GM23338 (cell line): ENCODE measurements around the gene PXMP4. TPM values are rescaled to one million over a fixed set of nuclear protein-coding genes. Genes with fewer than 3 reads are reported as not detected.

Experiments
- EZH2 ChIP-seq: fragments of 200-600 bp; sonication (generic); IDR thresholded peaks from one replicate; pipeline ENCODE4 v1.8.0; 2017; ENCODE audit warnings: antibody characterized with exemption, mild to moderate bottlenecking, low read depth; ENCODE audit not compliant: unreplicated experiment
- REST ChIP-seq: IDR thresholded peaks from one replicate; pipeline ENCODE4 v1.6.1; 2018; ENCODE audit warnings: antibody characterized with exemption; ENCODE audit not compliant: unreplicated experiment
- STAT1 ChIP-seq: IDR thresholded peaks from one replicate; pipeline ENCODE4 v1.6.1; 2016; ENCODE audit warnings: antibody characterized with exemption; ENCODE audit not compliant: unreplicated experiment
- ZNF114 ChIP-seq: fragments of 250-450 bp; sonication (Bioruptor Pico); IDR thresholded peaks from 2 replicates; pipeline ENCODE4 v1.5.0; 2020; ENCODE audit warnings: mild to moderate bottlenecking, moderate library complexity
- ZNF331 ChIP-seq: fragments of 250-450 bp; sonication (Bioruptor Pico); IDR thresholded peaks from 2 replicates; pipeline ENCODE4 v1.5.0; 2020; ENCODE audit warnings: low read depth, mild to moderate bottlenecking, moderate library complexity
- ZNF462 ChIP-seq: fragments of 250-450 bp; sonication (Bioruptor Pico); IDR thresholded peaks from 2 replicates; pipeline ENCODE4 v1.5.0; 2020; ENCODE audit warnings: mild to moderate bottlenecking, moderate library complexity
- polyA plus RNA-seq: library from polyadenylated mRNA; unstranded; fragments of >200 nt; fragmentation: Nextera tagmentation; extraction: Ambion mirVana; gene quantifications from 2 replicates; pipeline ENCODE4 v1.2.1, GENCODE V29; 2016
- total RNA-seq: library from RNA; depleted of rRNA; stranded (reverse); fragments of >200 nt; shearing (Covaris generic); gene quantifications from 2 replicates; pipeline ENCODE4 v1.2.3, GENCODE V29; 2014

PXMP4 gene
- total and polyA plus RNA-seq, 2 experiments from 2014 or later: 1.2 to 3.5 TPM

- no peak for TF ChIP-seq ZNF462 (CRISPR knock-in tag)
- no peak for TF ChIP-seq EZH2
- TF ChIP-seq ZNF331 (CRISPR knock-in tag): no peak
- TF ChIP-seq ZNF114: no peak
- TF ChIP-seq REST: no peak
- no peak for TF ChIP-seq STAT1
Measured at GRCh38 chr20:33685328-33686099, 34.6 kb downstream of the PXMP4 start (continued).
